ENCODE measurements around the gene AKAP12.
"Not testable (repeated sequence)": the region's sequence is repeated elsewhere in the genome, so short reads cannot be mapped to it uniquely, and the experiment has no call there.

AKAP12 gene

GRCh38 chr6:151351146-151351700, 111.5 kb downstream of the AKAP12 start:
- DNase-seq = no peak

- DNase-seq = no peak
Observed at GRCh38 chr6:151351731-151352130, 112.0 kb downstream of the AKAP12 start.

GRCh38 chr6:151352410-151353396, 112.9 kb downstream of the AKAP12 start:
- no peak for DNase-seq

- DNase-seq = no peak
Observed at GRCh38 chr6:151353795-151354194, 114.0 kb downstream of the AKAP12 start.

- DNase-seq = not testable (repeated sequence)
Observed at GRCh38 chr6:151356983-151357382, 117.2 kb downstream of the AKAP12 start.

- DNase-seq = no peak
Observed at GRCh38 chr6:151357758-151358436, 118.1 kb downstream of the AKAP12 start.

GRCh38 chr6:151358475-151358874, 118.7 kb downstream of the AKAP12 start:
- no peak for DNase-seq

- no peak for DNase-seq
Observed at GRCh38 chr6:151359486-151359885, 119.7 kb downstream of the AKAP12 start.

- no peak for DNase-seq
Observed at GRCh38 chr6:151365233-151365632, 125.5 kb downstream of the AKAP12 start.

- DNase-seq = no peak
Observed at GRCh38 chr6:151370509-151371078, 130.8 kb downstream of the AKAP12 start.

- DNase-seq = no peak
Observed at GRCh38 chr6:151372164-151372563, 132.4 kb downstream of the AKAP12 start.

- no peak for DNase-seq
Observed at GRCh38 chr6:151374036-151374683, 134.4 kb downstream of the AKAP12 start.

- no peak for DNase-seq
Observed at GRCh38 chr6:151375833-151376232, 136.1 kb downstream of the AKAP12 start.

GRCh38 chr6:151376440-151376839, 136.7 kb downstream of the AKAP12 start:
- DNase-seq = no peak

- DNase-seq = no peak
Observed at GRCh38 chr6:151377095-151377494, 137.3 kb downstream of the AKAP12 start.

- DNase-seq = no peak
Observed at GRCh38 chr6:151379933-151380847, 140.4 kb downstream of the AKAP12 start.

GRCh38 chr6:151380848-151381205, 141.1 kb downstream of the AKAP12 start:
- DNase-seq = no peak

GRCh38 chr6:151381722-151382121, 142.0 kb downstream of the AKAP12 start:
- DNase-seq = no peak

GRCh38 chr6:151382631-151383030, 142.9 kb downstream of the AKAP12 start:
- not testable (repeated sequence) for DNase-seq

GRCh38 chr6:151384151-151384550, 144.4 kb downstream of the AKAP12 start:
- no peak for DNase-seq

GRCh38 chr6:151385177-151385576, 145.4 kb downstream of the AKAP12 start:
- no peak for DNase-seq

Data from T1000 (cell line).